HepG2 (cell line): ENCODE results near the gene CCNG1. TPM values are rescaled to one million over a fixed set of nuclear protein-coding genes. Genes with fewer than 3 reads are reported as not detected.

ENCODE experiments used
- ATF7-NPFF ChIP-seq: sonication (generic); formaldehyde crosslinking; IDR thresholded peaks from 2 replicates; pipeline ENCODE4 v1.8.1; 2023; ENCODE audit warnings: mild to moderate bottlenecking, low read depth, missing genetic modification reagents, moderate library complexity
- BCL6 ChIP-seq: IDR thresholded peaks from 2 replicates; pipeline ENCODE4 v1.6.1; 2016; ENCODE audit warnings: missing genetic modification reagents, missing compliant biosample characterization
- CBX2 ChIP-seq, 2 experiments: fragments of 200-600 bp in 1 of 2; sonication (generic); formaldehyde crosslinking in 1 of 2; IDR thresholded peaks; 2 replicates each; pipeline versions ENCODE4 v1.7.0 to v1.8.1; 2018 to 2022; ENCODE audit warnings: low read depth in 2 of 2, low read length in 1 of 2, mild to moderate bottlenecking in 1 of 2, missing genetic modification reagents in 1 of 2
- CEBPB ChIP-seq: IDR thresholded peaks from 2 replicates; pipeline ENCODE4 v1.6.1; 2011; ENCODE audit warnings: low read depth, low read length, improper control_type of control experiment, borderline replicate concordance
- ESRRA ChIP-seq: sonication (generic); formaldehyde crosslinking; IDR thresholded peaks from 2 replicates; pipeline ENCODE4 v1.5.1; 2020; ENCODE audit warnings: mild to moderate bottlenecking, low read depth, missing genetic modification reagents
- HOXA5 ChIP-seq: sonication (generic); formaldehyde crosslinking; IDR thresholded peaks from 2 replicates; pipeline ENCODE4 v1.4.0; 2020; ENCODE audit warnings: missing genetic modification reagents
- IKZF4 ChIP-seq: sonication (generic); formaldehyde crosslinking; IDR thresholded peaks from 2 replicates; pipeline ENCODE4 v1.5.1; 2020; ENCODE audit warnings: borderline replicate concordance, mild to moderate bottlenecking, low read depth, missing genetic modification reagents; ENCODE audit errors: not compliant biosample characterization
- KLF6 ChIP-seq: IDR thresholded peaks from 2 replicates; pipeline ENCODE4 v1.8.0; 2016; ENCODE audit warnings: missing biosample characterization, missing genetic modification reagents
- TCF12 ChIP-seq, 2 experiments: fragments of 450-650 bp in 1 of 2; sonication (generic) in 1 of 2; formaldehyde crosslinking in 1 of 2; IDR thresholded peaks; 2 replicates each; pipeline versions ENCODE4 v1.6.1 to v1.8.0; 2017 to 2022; ENCODE audit warnings: antibody characterized with exemption in 1 of 2, mild to moderate bottlenecking in 1 of 2, missing genetic modification reagents in 1 of 2, moderate library complexity in 1 of 2
- TOPORS ChIP-seq: sonication (generic); formaldehyde crosslinking; IDR thresholded peaks from 2 replicates; pipeline ENCODE4 v1.8.0; 2023; ENCODE audit warnings: mild to moderate bottlenecking, missing genetic modification reagents
- ZEB1 ChIP-seq: IDR thresholded peaks from 2 replicates; pipeline ENCODE4 v1.6.1; 2012; ENCODE audit warnings: mild to moderate bottlenecking, low read depth, inconsistent platforms; ENCODE audit not compliant: insufficient replicate concordance
- ZNF317 ChIP-seq: sonication (generic); formaldehyde crosslinking; IDR thresholded peaks from 2 replicates; pipeline ENCODE4 v1.5.0; 2020; ENCODE audit warnings: mild to moderate bottlenecking, missing genetic modification reagents
- ZNF367 ChIP-seq: sonication (generic); formaldehyde crosslinking; IDR thresholded peaks from 2 replicates; pipeline ENCODE4 v1.4.0; 2020; ENCODE audit warnings: missing genetic modification reagents, borderline replicate concordance
- polyA plus RNA-seq, 8 experiments: library from polyadenylated mRNA; depleted of rRNA in 3 of 8; stranded (reverse) in 7 of 8; unstranded in 1 of 8; fragments of >200 nt; fragmentation: Illumina TruSeq in 4 of 8; extraction: Trizol in 4 of 8; gene quantifications; 2 replicates each; pipeline versions ENCODE4 v1.2.1 to v1.2.3, GENCODE V29; 2011 to 2016; ENCODE audit warnings: low read depth in 4 of 8, missing spikeins in 1 of 8, mixed read lengths in 1 of 8; ENCODE audit not compliant: insufficient read depth in 1 of 8
- total RNA-seq, 5 experiments: library from RNA; depleted of rRNA; stranded (reverse); fragments of >200 nt; fragmentation: Illumina TruSeq; extraction: Trizol; gene quantifications; 2 replicates each; pipeline ENCODE4 v1.2.3, GENCODE V29; 2016; ENCODE audit warnings: low read depth in 1 of 5
- TF ChIP-seq, protein P1 (sequence below): sonication (generic); formaldehyde crosslinking; IDR thresholded peaks from 2 replicates; pipeline ENCODE4 v1.5.0; 2020; ENCODE audit warnings: mild to moderate bottlenecking, missing genetic modification reagents, borderline replicate concordance
- TF ChIP-seq, protein P2 (sequence below): sonication (generic); formaldehyde crosslinking; IDR thresholded peaks from 2 replicates; pipeline ENCODE4 v1.5.0; 2020; ENCODE audit warnings: mild to moderate bottlenecking, missing genetic modification reagents
- TF ChIP-seq, protein P3 (sequence below): fragments of 450-650 bp; IDR thresholded peaks from 2 replicates; pipeline ENCODE4 v1.6.1; 2016

Gene CCNG1
- total and polyA plus RNA-seq, 2 of the 13 experiments (the other 11 are each of a cell fraction or from before 2014, with no cell fraction given), result 181 to 353 TPM

DNA sequence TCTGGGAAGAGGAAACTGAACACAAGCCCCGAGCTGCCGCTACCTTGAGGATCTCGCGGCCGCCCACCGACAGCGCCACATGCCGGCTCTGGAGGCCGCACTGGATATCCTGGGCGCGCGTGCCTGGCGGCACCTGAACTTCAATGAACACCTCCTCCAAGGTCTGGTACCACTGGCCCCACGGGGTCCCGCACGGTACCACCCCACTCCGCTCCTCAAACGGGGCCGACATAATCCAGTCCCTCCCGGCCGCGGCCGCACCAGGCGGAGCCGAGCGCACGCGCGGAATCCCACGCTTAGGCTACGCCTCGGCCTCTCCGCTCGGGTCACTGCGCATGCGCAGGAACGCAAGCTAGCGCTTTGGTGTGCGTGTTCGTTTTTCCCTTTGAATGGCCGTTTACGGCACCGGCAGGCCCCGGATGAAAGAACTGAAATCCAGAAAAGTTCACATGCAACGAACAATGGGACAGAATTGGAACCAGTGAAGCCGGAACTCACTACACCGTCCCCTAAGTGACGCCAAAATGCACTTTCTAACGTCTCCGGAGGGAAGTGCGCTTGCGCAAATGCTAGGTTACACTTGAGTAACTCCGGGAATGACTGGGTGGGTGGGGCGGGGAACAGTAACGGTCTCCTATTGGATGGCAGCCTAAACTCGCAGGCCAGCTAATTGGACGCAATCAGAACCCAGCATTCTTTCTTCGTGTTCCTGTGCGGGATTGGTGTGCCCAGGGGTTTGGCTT lies 22.6 kb downstream of the CCNG1 start, which contains the start of gene NUDCD2 (continued):
- TF ChIP-seq IKZF4 (CRISPR knock-in tag), result no peak
- TF ChIP-seq, protein P1, sequence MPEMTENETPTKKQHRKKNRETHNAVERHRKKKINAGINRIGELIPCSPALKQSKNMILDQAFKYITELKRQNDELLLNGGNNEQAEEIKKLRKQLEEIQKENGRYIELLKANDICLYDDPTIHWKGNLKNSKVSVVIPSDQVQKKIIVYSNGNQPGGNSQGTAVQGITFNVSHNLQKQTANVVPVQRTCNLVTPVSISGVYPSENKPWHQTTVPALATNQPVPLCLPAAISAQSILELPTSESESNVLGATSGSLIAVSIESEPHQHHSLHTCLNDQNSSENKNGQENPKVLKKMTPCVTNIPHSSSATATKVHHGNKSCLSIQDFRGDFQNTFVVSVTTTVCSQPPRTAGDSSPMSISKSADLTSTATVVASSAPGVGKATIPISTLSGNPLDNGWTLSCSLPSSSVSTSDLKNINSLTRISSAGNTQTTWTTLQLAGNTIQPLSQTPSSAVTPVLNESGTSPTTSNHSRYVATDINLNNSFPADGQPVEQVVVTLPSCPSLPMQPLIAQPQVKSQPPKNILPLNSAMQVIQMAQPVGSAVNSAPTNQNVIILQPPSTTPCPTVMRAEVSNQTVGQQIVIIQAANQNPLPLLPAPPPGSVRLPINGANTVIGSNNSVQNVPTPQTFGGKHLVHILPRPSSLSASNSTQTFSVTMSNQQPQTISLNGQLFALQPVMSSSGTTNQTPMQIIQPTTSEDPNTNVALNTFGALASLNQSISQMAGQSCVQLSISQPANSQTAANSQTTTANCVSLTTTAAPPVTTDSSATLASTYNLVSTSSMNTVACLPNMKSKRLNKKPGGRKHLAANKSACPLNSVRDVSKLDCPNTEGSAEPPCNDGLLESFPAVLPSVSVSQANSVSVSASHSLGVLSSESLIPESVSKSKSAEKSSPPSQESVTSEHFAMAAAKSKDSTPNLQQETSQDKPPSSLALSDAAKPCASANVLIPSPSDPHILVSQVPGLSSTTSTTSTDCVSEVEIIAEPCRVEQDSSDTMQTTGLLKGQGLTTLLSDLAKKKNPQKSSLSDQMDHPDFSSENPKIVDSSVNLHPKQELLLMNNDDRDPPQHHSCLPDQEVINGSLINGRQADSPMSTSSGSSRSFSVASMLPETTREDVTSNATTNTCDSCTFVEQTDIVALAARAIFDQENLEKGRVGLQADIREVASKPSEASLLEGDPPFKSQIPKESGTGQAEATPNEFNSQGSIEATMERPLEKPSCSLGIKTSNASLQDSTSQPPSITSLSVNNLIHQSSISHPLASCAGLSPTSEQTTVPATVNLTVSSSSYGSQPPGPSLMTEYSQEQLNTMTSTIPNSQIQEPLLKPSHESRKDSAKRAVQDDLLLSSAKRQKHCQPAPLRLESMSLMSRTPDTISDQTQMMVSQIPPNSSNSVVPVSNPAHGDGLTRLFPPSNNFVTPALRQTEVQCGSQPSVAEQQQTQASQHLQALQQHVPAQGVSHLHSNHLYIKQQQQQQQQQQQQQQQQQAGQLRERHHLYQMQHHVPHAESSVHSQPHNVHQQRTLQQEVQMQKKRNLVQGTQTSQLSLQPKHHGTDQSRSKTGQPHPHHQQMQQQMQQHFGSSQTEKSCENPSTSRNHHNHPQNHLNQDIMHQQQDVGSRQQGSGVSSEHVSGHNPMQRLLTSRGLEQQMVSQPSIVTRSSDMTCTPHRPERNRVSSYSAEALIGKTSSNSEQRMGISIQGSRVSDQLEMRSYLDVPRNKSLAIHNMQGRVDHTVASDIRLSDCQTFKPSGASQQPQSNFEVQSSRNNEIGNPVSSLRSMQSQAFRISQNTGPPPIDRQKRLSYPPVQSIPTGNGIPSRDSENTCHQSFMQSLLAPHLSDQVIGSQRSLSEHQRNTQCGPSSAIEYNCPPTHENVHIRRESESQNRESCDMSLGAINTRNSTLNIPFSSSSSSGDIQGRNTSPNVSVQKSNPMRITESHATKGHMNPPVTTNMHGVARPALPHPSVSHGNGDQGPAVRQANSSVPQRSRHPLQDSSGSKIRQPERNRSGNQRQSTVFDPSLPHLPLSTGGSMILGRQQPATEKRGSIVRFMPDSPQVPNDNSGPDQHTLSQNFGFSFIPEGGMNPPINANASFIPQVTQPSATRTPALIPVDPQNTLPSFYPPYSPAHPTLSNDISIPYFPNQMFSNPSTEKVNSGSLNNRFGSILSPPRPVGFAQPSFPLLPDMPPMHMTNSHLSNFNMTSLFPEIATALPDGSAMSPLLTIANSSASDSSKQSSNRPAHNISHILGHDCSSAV (CRISPR knock-in tag), result no peak
- no peak; the same call in 1 of the 2 replicates for TF ChIP-seq KLF6 (CRISPR knock-in tag)
- TF ChIP-seq CEBPB, result peak; percentile 60; the same call in 1 of the 2 replicates
- TF ChIP-seq BCL6 (CRISPR knock-in tag), result peak; percentile 16; the same call in 1 of the 2 replicates
- no peak for TF ChIP-seq ZEB1
- TF ChIP-seq ZNF317 (CRISPR knock-in tag), result peak; percentile 58; the same call in 1 of the 2 replicates
- TF ChIP-seq, protein P2, sequence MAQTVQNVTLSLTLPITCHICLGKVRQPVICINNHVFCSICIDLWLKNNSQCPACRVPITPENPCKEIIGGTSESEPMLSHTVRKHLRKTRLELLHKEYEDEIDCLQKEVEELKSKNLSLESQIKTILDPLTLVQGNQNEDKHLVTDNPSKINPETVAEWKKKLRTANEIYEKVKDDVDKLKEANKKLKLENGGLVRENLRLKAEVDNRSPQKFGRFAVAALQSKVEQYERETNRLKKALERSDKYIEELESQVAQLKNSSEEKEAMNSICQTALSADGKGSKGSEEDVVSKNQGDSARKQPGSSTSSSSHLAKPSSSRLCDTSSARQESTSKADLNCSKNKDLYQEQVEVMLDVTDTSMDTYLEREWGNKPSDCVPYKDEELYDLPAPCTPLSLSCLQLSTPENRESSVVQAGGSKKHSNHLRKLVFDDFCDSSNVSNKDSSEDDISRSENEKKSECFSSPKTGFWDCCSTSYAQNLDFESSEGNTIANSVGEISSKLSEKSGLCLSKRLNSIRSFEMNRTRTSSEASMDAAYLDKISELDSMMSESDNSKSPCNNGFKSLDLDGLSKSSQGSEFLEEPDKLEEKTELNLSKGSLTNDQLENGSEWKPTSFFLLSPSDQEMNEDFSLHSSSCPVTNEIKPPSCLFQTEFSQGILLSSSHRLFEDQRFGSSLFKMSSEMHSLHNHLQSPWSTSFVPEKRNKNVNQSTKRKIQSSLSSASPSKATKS (CRISPR knock-in tag), result no peak
- TF ChIP-seq, protein P3, sequence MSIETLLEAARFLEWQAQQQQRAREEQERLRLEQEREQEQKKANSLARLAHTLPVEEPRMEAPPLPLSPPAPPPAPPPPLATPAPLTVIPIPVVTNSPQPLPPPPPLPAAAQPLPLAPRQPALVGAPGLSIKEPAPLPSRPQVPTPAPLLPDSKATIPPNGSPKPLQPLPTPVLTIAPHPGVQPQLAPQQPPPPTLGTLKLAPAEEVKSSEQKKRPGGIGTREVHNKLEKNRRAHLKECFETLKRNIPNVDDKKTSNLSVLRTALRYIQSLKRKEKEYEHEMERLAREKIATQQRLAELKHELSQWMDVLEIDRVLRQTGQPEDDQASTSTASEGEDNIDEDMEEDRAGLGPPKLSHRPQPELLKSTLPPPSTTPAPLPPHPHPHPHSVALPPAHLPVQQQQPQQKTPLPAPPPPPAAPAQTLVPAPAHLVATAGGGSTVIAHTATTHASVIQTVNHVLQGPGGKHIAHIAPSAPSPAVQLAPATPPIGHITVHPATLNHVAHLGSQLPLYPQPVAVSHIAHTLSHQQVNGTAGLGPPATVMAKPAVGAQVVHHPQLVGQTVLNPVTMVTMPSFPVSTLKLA, result peak; percentile 14; the same call in 1 of the 2 replicates
- peak; percentile 93 for TF ChIP-seq TOPORS (CRISPR knock-in tag)
- peak; percentile 80 for TF ChIP-seq HOXA5
- no peak for TF ChIP-seq ESRRA (CRISPR knock-in tag)
- TF ChIP-seq TCF12 (IDR thresholded peaks at IDR 0.05), result no peak
- peak; percentile 62; the same call in 1 of the 2 replicates for TF ChIP-seq TCF12 (CRISPR knock-in tag; IDR thresholded peaks at IDR 0.05)
- TF ChIP-seq ZNF367 (CRISPR knock-in tag), result no peak
- no peak for TF ChIP-seq CBX2 (IDR thresholded peaks at IDR 0.05; ENCODE audit: low read depth, low read length)
- TF ChIP-seq CBX2 (CRISPR knock-in tag; IDR thresholded peaks at IDR 0.05; ENCODE audit: low read depth), result no peak
- TF ChIP-seq ATF7-NPFF, result peak; percentile 82
